Stomach (tissue), 9 donors: ENCODE results near the gene LRSAM1. TPM values are rescaled to one million over a fixed set of nuclear protein-coding genes. Genes with fewer than 3 reads are reported as not detected.

Source experiments
- DNase-seq, 2 donors: peaks; one replicate each; pipeline versions ENCODE4 v3.0.0 to v3.0.0-alpha.2; 2013 to 2019
- H3K27ac ChIP-seq, 5 donors: fragments of 200-600 bp in 4 of 5; sonication (generic) in 4 of 5; one replicate each; pipeline ENCODE4 v1.5.1; 2013 to 2019; ENCODE audit warnings: mild to moderate bottlenecking in 1 of 5, moderate library complexity in 1 of 5
- H3K27me3 ChIP-seq, 3 donors: fragments of 200-600 bp; sonication (generic); one replicate each; pipeline ENCODE4 v1.5.1; 2017 to 2019; ENCODE audit warnings: mixed run types in 1 of 3
- H3K36me3 ChIP-seq, 4 donors: fragments of 200-600 bp; sonication (generic); 1 replicate in 3 of 4; 2 replicates in 1 of 4; pipeline ENCODE4 v1.5.1; 2016 to 2019
- H3K4me1 ChIP-seq, 4 donors: fragments of 200-600 bp; sonication (generic); one replicate each; pipeline ENCODE4 v1.5.1; 2016 to 2019
- H3K4me3 ChIP-seq, 4 donors: fragments of 200-600 bp; sonication (generic) in 3 of 4; one replicate each; pipeline ENCODE4 v1.5.1; 2016 to 2019; ENCODE audit warnings: mild to moderate bottlenecking in 1 of 4
- H3K9me3 ChIP-seq, 4 donors: fragments of 200-600 bp; sonication (generic); one replicate each; pipeline ENCODE4 v1.5.1; 2016 to 2019
- CTCF ChIP-seq, 7 experiments: fragments of 450-650 bp in 4 of 7; fragments of 200-600 bp in 3 of 7; sonication (generic) in 3 of 7; IDR thresholded peaks; one replicate each; pipeline ENCODE4 v1.5.1; 2016 to 2019; ENCODE audit warnings: antibody characterized with exemption in 7 of 7, control low read depth in 2 of 7, mild to moderate bottlenecking in 1 of 7
- EP300 ChIP-seq: sonication (generic); formaldehyde crosslinking; IDR thresholded peaks from one replicate; pipeline ENCODE4 v1.6.1; 2017; ENCODE audit warnings: antibody characterized with exemption
- POLR2A ChIP-seq, 4 donors: fragments of 450-650 bp; IDR thresholded peaks; one replicate each; pipeline ENCODE4 v1.6.1; 2016; ENCODE audit warnings: antibody characterized with exemption in 4 of 4, control low read depth in 2 of 4, mild to moderate bottlenecking in 1 of 4, moderate library complexity in 1 of 4
- POLR2AphosphoS5 ChIP-seq, 3 donors: sonication (generic); formaldehyde crosslinking; IDR thresholded peaks; one replicate each; pipeline ENCODE4 v1.6.1; 2016; ENCODE audit warnings: antibody characterized with exemption in 3 of 3
- WGBS, 5 donors: extraction: QIAGEN DNeasy Blood & Tissue Kit in 3 of 5; methylation state at CpG; one replicate each; pipeline versions ENCODE4 v1.1.5 to v1.1.7; 2013 to 2018; 5-methylcytosine and 5-hydroxymethylcytosine counted together
- intact Hi-C: fragments of 100-400 bp; cut with DNase I; formaldehyde crosslinking; loops from one replicate; pipeline ENCODE4 v1.15.1; 2023; ENCODE audit warnings: low total_unique reads
- polyA plus RNA-seq, 3 donors: library from polyadenylated mRNA; stranded (reverse); fragments of 200-250 nt; gene quantifications; one replicate each; pipeline ENCODE4 v1.2.3, GENCODE V29; 2013
- total RNA-seq, 5 donors: library from RNA; depleted of rRNA; stranded (reverse); fragments of >200 nt; gene quantifications; one replicate each; pipeline versions ENCODE4 v1.1.0 to v1.2.3, GENCODE V29; 2014 to 2016
- donor health status: healthy with polysubstance abuse.
- donor health status: Bipolar disorder and iron deficiency.
- donor health status: healthy.

Gene LRSAM1
- total and polyA plus RNA-seq, 8 donors: 7.2 to 138 (median 14.0) TPM

- Histone ChIP-seq H3K27ac (peak overlapping the region; percentile 64 to 88 (median 85)), H3K27me3 (no peaks in the 10 kb centered on the region), H3K9me3 (no peaks in the 10 kb centered on the region), H3K4me1 (peaks cover 92 to 100% (median 99%) of the 10 kb centered on the region in 4 donors), H3K4me3 (peak overlapping the region in 1 of 4 donors; percentile 18), H3K36me3 (peaks cover 0 to 14% (median 5%) of the 10 kb centered on the region in 4 donors)
- intact Hi-C loops: no loop called here
- DNase-seq: peak in 1 of 2 donors; percentile 78
- TF ChIP-seq CTCF (IDR thresholded peaks at IDR 0.05) (peak in 1 of 7 experiments; percentile 15), POLR2AphosphoS5 (IDR thresholded peaks at IDR 0.05) (no peak), POLR2A (IDR thresholded peaks at IDR 0.05) (no peak), EP300 (no peak)
- WGBS, 5 donors: 30 to 49% (median 41%) methylated on average over 14 to 15 of the region's 15 CpGs
Measured at GRCh38 chr9:127539982-127540663, 88.8 kb downstream of the LRSAM1 start.

- no peaks in the 10 kb centered on the region for H3K27me3 ChIP-seq
- peak in 1 of 3 donors; percentile 16 for TF ChIP-seq POLR2AphosphoS5 (IDR thresholded peaks at IDR 0.05)
- no peak for TF ChIP-seq EP300
- TF ChIP-seq CTCF (IDR thresholded peaks at IDR 0.05): peak in 1 of 7 experiments; percentile 20
- no peak for TF ChIP-seq POLR2A (IDR thresholded peaks at IDR 0.05)
- intact Hi-C loops: no loop called here
- DNase-seq: peak; percentile 71 to 77
- H3K4me1 ChIP-seq: peaks cover 90 to 100% (median 98%) of the 10 kb centered on the region in 4 donors
- peaks cover 0 to 9% (median 2%) of the 10 kb centered on the region in 4 donors for H3K36me3 ChIP-seq
- H3K9me3 ChIP-seq: no peaks in the 10 kb centered on the region
- no peak overlapping the region for H3K4me3 ChIP-seq
- peak overlapping the region; percentile 64 to 88 (median 85) for H3K27ac ChIP-seq
- 32 to 46% (median 38%) methylated on average over 13 of the region's 13 CpGs; no CpG with 5 or more reads in 1 of the 5 donors for WGBS, 5 donors
Measured at GRCh38 chr9:127540664-127541041, 89.3 kb downstream of the LRSAM1 start.

GRCh38 chr9:127541176-127541575 lies 89.9 kb downstream of the LRSAM1 start:
- WGBS, 5 donors: 65 to 74% (median 66%) methylated on average over 7 of the region's 7 CpGs
- no peak overlapping the region for H3K4me3 ChIP-seq

GRCh38 chr9:127541865-127542264 lies 90.6 kb downstream of the LRSAM1 start:
- Histone ChIP-seq H3K36me3 (no peaks in the 10 kb centered on the region), H3K4me3 (no peak overlapping the region), H3K27me3 (no peaks in the 10 kb centered on the region), H3K4me1 (peaks cover 90 to 100% (median 98%) of the 10 kb centered on the region in 4 donors), H3K27ac (peak overlapping the region; percentile 26 to 88 (median 85)), H3K9me3 (no peaks in the 10 kb centered on the region)
- TF ChIP-seq CTCF (IDR thresholded peaks at IDR 0.05): no peak
- peak in 1 of 3 donors; percentile 22 for TF ChIP-seq POLR2AphosphoS5 (IDR thresholded peaks at IDR 0.05)
- no peak for DNase-seq
- intact Hi-C loops: no loop called here
- 57 to 65% (median 65%) methylated on average over 8 of the region's 8 CpGs for WGBS, 5 donors

More at GRCh38 chr9:127541176-127541575, 89.9 kb downstream of the LRSAM1 start:
- H3K4me1 ChIP-seq: peaks cover 90 to 100% (median 98%) of the 10 kb centered on the region in 4 donors
- peak overlapping the region; percentile 64 to 88 (median 85) for H3K27ac ChIP-seq
- intact Hi-C loops: no loop called here
- H3K9me3 ChIP-seq: no peaks in the 10 kb centered on the region
- H3K36me3 ChIP-seq: peaks cover 0 to 4% (median 0%) of the 10 kb centered on the region in 4 donors
- no peak for DNase-seq
- no peaks in the 10 kb centered on the region for H3K27me3 ChIP-seq
- TF ChIP-seq CTCF (IDR thresholded peaks at IDR 0.05) (no peak), EP300 (no peak), POLR2A (IDR thresholded peaks at IDR 0.05) (no peak), POLR2AphosphoS5 (IDR thresholded peaks at IDR 0.05) (no peak)
